Measurements from ENCODE around the gene CCDC171. TPM values are rescaled to one million over a fixed set of nuclear protein-coding genes. Genes with fewer than 3 reads are reported as not detected.
"Not testable (repeated sequence)": the region's sequence is repeated elsewhere in the genome, so short reads cannot be mapped to it uniquely, and the experiment has no call there.

CCDC171 gene
- total RNA-seq, 1 donor from 2014 or later = 0.87 TPM

GRCh38 chr9:15553528-15553898 lies 670 bp downstream of the CCDC171 start:
- DNase-seq (ENCODE audit: low spot score) = no peak

DNA sequence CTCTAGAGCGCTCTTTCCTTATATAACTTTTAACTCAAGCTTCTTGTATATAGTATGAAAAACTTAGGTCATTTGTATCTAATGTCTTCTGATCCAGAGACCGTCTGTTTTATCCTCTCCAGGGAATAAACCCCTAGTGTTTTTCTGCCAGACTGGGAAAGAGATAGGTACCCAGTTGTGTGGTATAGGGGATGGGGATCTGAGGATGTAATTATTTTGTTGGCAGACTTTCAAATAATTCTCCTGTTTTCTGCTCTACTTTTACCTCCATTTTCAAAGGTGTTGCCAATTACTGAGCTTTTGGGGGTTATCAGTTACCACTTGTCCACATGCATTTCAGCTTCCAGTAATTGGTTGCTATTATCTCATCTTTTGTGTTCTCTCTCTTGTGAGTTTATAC lies 17.9 kb downstream of the CCDC171 start:
- DNase-seq (ENCODE audit: low spot score) = no peak

GRCh38 chr9:15572200-15572770 lies 19.4 kb downstream of the CCDC171 start:
- DNase-seq (ENCODE audit: low spot score) = no peak

DNA sequence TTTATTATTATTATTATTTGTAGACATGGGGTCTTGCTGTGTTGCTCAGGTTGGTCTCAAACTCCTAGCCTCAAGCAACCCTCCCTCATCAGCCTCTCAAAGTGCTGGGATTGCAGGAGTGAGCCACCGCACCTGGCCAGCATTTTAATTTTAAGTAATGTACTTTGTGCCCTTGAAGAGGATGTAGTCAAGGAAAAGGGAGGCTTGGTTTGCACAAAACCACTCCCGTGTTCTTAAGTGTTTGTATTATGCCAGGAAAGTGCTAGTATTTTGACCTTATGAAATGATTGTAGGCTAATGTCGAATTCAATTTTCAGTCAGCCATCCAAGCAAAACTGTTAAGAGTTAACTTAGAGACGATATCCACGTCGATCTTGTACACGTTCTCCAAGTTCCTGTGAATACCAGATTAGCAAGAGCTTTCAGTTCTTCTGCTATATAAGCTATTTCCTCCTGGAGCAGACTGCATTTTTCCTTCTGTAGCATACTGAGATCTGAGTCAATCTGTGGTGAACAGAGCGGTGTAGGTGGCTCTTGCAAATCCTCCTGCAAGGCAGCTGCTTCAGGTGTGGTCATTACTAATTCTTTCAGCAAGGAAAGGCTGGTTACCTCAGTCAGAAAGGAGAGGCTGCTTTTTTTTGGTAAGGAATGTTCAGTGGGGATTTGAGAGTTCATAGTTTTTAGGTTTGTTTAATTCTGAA lies 23.7 kb downstream of the CCDC171 start:
- no peak for DNase-seq (ENCODE audit: low spot score)

- DNase-seq (ENCODE audit: low spot score) = no peak
Observed at GRCh38 chr9:15578714-15579113, 25.9 kb downstream of the CCDC171 start.

- DNase-seq (ENCODE audit: low spot score) = no peak
Observed at GRCh38 chr9:15584379-15584778, 31.5 kb downstream of the CCDC171 start.

DNA sequence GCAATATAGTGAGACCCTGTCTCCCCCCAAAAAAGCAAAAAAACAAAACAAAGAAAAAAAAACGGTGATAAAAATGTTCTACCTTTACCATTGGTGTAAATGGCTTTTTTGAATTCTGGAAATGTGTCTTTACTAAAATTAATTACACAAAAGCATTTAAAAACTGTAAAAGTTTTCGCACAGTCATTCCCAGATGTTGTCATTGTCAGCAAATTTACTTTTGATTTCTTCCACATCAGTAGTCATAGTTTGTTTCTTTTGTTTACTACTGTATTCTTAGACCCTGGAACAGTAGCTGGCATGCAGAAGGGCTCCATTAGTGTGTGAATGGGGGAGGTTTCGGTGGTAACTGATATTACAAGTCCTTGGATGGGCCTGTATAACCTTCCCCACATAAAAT lies 39.5 kb downstream of the CCDC171 start:
- no peak for DNase-seq (ENCODE audit: low spot score)

DNA sequence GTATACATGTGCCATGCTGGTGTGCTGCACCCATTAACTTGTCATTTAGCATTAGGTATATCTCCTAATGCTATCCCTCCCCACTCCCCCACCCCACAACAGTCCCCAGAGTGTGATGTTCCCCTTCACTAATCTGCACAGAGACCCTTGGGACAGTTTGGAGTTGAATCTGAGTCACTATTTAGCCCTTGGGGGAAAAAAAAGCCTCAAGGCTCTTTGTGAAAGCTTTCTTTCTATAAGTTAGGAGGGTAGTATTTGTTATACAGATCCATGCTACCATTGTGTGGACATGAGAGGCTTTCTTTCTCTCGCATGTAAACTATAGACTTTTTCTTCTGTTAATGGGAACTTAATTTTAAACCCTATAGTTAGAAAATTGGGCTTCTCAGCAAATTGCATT lies 40.1 kb downstream of the CCDC171 start:
- not testable (repeated sequence) for DNase-seq (ENCODE audit: low spot score)

DNA sequence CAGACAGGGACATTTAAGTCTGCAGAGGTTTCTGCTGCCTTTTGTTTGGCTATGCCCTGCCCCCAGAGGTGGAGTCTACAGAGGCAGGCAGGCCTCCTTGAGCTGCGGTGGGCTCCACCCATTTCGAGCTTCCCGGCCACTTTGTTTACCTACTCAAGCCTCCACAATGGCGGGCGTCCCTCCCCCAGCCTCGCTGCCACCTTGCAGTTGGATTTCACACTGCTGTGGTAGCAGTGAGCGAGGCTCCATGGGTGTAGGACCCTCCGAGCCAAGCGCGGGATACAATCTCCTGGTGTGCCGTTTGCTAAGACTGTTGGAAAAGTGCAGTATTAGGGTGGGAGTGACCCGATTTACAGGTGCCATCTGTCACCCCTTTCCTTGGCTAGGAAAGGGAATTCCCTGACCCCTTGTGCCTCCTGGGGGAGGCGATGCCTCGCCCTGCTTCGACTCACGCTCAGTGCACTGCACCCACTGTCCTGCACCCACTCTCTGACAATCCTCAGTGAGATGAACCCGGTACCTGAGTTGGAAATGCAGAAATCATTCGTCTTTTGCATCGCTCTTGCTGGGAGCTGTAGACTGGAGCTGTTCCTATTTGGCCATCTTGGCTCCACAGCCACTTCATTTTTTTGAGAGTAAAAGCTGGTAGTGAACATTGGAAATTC lies 48.0 kb downstream of the CCDC171 start:
- DNase-seq (ENCODE audit: low spot score) = not testable (repeated sequence)

- DNase-seq (ENCODE audit: low spot score) = no peak
Observed at GRCh38 chr9:15606643-15607472, 54.0 kb downstream of the CCDC171 start.

DNA sequence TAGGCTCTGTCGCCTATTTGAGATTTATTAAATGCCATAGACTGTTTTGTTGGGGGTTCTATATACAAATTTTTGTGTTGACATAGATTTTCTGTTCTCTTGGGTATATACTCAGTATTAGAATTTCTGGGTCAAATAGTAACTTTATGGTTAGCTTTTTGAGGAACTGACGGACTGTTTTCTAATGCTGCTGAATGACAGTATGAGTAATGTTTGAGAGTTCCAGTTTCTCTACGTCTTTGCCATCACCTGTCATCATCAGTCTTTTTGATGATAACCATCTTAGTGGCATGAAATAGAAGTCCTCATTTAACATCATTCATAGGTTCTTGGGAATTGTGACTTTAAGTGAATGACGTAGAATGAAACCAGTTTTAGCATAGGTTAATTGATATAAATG lies 60.1 kb downstream of the CCDC171 start:
- DNase-seq (ENCODE audit: low spot score) = no peak

DNA sequence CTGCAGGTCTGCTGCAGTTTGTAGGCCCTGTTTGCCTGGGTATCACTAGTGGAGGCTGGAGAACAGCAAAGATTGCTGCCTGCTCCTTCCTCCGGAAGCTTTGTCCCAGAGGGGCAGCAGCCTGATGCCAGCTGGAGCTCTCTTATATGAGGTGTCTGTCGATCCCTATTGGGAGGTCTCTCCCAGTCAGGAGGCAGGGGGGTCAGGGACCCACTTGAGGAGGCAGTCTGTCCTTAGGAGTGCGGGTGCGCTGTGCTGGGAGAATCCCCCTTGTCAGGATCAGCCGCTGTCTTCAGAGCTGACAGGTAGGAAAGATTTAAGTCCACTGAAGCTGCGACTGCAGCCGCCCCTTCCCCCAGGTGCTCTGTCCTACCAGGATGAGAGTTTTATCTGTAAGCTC lies 64.9 kb downstream of the CCDC171 start:
- DNase-seq (ENCODE audit: low spot score) = no peak

GRCh38 chr9:15618540-15619331 lies 65.9 kb downstream of the CCDC171 start:
- no peak for DNase-seq (ENCODE audit: low spot score)

GRCh38 chr9:15622318-15622971 lies 69.6 kb downstream of the CCDC171 start:
- no peak for DNase-seq (ENCODE audit: low spot score)

- no peak for DNase-seq (ENCODE audit: low spot score)
Observed at GRCh38 chr9:15635752-15636151, 82.9 kb downstream of the CCDC171 start.

- DNase-seq (ENCODE audit: low spot score) = no peak
Observed at GRCh38 chr9:15640121-15640520, 87.3 kb downstream of the CCDC171 start.

DNA sequence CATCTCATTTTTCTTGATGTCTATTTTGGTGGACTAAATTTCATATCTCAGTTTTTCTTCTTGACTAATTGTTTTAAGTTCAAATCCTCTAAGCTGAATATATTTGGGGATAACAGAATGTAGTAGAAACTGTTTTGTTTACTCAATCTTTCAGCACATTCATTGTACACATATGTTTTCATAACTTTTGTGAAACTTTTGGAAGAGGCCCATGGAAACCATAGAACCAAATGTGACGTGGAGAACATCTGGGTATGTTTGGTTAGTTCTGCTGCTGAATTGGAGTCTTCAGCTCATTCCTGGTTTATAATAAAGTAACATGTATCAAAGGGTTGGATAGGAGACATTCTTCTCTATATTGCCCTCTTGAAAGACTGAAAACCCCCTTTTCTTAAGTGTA lies 88.4 kb downstream of the CCDC171 start:
- DNase-seq (ENCODE audit: low spot score) = no peak

- no peak for DNase-seq (ENCODE audit: low spot score)
Observed at GRCh38 chr9:15642369-15642962, 89.6 kb downstream of the CCDC171 start.

DNA sequence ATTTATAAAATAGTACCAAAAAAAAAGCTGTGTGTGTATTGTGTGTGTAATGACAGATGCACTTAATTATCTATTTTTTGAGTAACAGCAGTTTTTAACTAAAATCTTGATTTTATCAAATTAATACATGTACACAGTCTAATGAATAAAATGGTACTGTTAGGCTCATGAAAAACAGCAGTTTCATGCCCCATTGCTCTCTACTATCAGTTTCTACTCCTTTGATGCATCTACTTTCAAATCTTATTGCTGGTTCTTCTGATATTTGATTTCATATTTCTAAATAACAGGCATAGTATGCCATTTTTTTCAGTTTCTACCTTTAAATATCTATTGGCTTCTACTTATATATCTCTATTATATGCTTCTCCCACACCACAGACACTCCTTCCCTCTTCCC lies 117.4 kb downstream of the CCDC171 start:
- DNase-seq (ENCODE audit: low spot score) = no peak

- DNase-seq (ENCODE audit: low spot score) = no peak
Observed at GRCh38 chr9:15670894-15671293, 118.1 kb downstream of the CCDC171 start.
